ENCODE data around the gene RNF187.

Gene RNF187

GRCh38 chr1:228511546-228512445 is 24.6 kb downstream of the RNF187 start:
- ATAC-seq, result no peak

GRCh38 chr1:228512781-228513198 is 25.6 kb downstream of the RNF187 start:
- ATAC-seq, result no peak

GRCh38 chr1:228513236-228513900 is 26.2 kb downstream of the RNF187 start:
- no peak for ATAC-seq

GRCh38 chr1:228514421-228514820 is 27.2 kb downstream of the RNF187 start:
- ATAC-seq, result no peak

- no peak for ATAC-seq
These were observed 28.1 kb downstream of the RNF187 start for GRCh38 chr1:228515200-228515834.

GRCh38 chr1:228517655-228518054 is 30.5 kb downstream of the RNF187 start:
- ATAC-seq, result no peak

GRCh38 chr1:228527596-228527995 is 40.4 kb downstream of the RNF187 start:
- no peak for ATAC-seq

GRCh38 chr1:228528612-228529011 is 41.4 kb downstream of the RNF187 start:
- ATAC-seq, result no peak

GRCh38 chr1:228530086-228530758 is 43.0 kb downstream of the RNF187 start:
- no peak for ATAC-seq

- no peak for ATAC-seq
These were observed 44.0 kb downstream of the RNF187 start for GRCh38 chr1:228530951-228531731.

GRCh38 chr1:228538831-228539230 is 51.6 kb downstream of the RNF187 start:
- ATAC-seq, result no peak

- no peak for ATAC-seq
These were observed 53.2 kb downstream of the RNF187 start for GRCh38 chr1:228540161-228540917.

GRCh38 chr1:228541725-228542124 is 54.5 kb downstream of the RNF187 start:
- ATAC-seq, result no peak

GRCh38 chr1:228542376-228542775 is 55.2 kb downstream of the RNF187 start:
- ATAC-seq, result no peak

- no peak for ATAC-seq
These were observed 55.8 kb downstream of the RNF187 start for GRCh38 chr1:228542981-228543380.

GRCh38 chr1:228543396-228543795 is 56.2 kb downstream of the RNF187 start:
- ATAC-seq, result no peak

GRCh38 chr1:228544021-228544850 is 57.1 kb downstream of the RNF187 start:
- ATAC-seq, result no peak

GRCh38 chr1:228544921-228545591 is 57.9 kb downstream of the RNF187 start:
- no peak for ATAC-seq
